Measurements from ENCODE around the gene FLRT1. TPM values are rescaled to one million over a fixed set of nuclear protein-coding genes. Genes with fewer than 3 reads are reported as not detected.
"Not testable (repeated sequence)": the region's sequence is repeated elsewhere in the genome, so short reads cannot be mapped to it uniquely, and the experiment has no call there.

The FLRT1 gene
- total RNA-seq, 1 experiment from 2014 or later, result 0.39 TPM

GRCh38 chr11:64044730-64045393 is 9.1 kb downstream of the FLRT1 start:
- no peak for TF ChIP-seq CTCF (IDR thresholded peaks at IDR 0.05; ENCODE audit: insufficient read depth in 1 of 2, low read depth in 1 of 2, low read length in 1 of 2, severe bottlenecking in 1 of 2, unreplicated experiment in 1 of 2)
- H3K36me3 Mint-ChIP-seq (ENCODE audit: insufficient read depth, unreplicated experiment), result no peaks in the 10 kb centered on the region
- H3K9me3 Mint-ChIP-seq (ENCODE audit: unreplicated experiment), result no peaks in the 10 kb centered on the region
- Histone ChIP-seq H3K4me3 (ENCODE audit: low read depth, low read length) (no peak overlapping the region), H3K36me3 (ENCODE audit: control insufficient read depth, insufficient read depth, low read length) (no peaks in the 10 kb centered on the region; the same call in 1 of the 2 replicates), H3K9me3 (no peaks in the 10 kb centered on the region), H3K4me1 (peaks cover 13% of the 10 kb centered on the region), H3K27me3 (replicated peaks; ENCODE audit: control insufficient read depth, insufficient read depth, low read length) (no peaks in the 10 kb centered on the region)
- ChIA-PET POLR2A (interaction anchor here (0.6 to 0.7 kb wide), 2 partner anchors 87 to 183 kb away, joined by 5 to 6 read pairs; no protein-coding TSS in a partner anchor), CTCF (interaction anchor here (0.7 kb wide), 1 partner anchor 47 kb away, joined by 3 read pairs; no protein-coding TSS in a partner anchor)
- no peaks in the 10 kb centered on the region for H3K27me3 Mint-ChIP-seq (ENCODE audit: insufficient read depth, unreplicated experiment)
- BruUV-seq (replicated peaks), result no TSS peak
- H3K27ac Mint-ChIP-seq (ENCODE audit: unreplicated experiment), result no peak overlapping the region
- intact Hi-C loops (cut with micrococcal nuclease; ENCODE audit: unreplicated experiment), result no loop called here
- H3K4me1 Mint-ChIP-seq (ENCODE audit: low read depth, unreplicated experiment), result peaks cover 7% of the 10 kb centered on the region
- DNase-seq, result no peak
- H3K4me3 Mint-ChIP-seq (ENCODE audit: unreplicated experiment), result no peak overlapping the region

- H3K9me3 Mint-ChIP-seq (ENCODE audit: unreplicated experiment), result no peaks in the 10 kb centered on the region
Observed at GRCh38 chr11:64045700-64046099, 10.0 kb downstream of the FLRT1 start.

GRCh38 chr11:64047373-64047772 is 11.6 kb downstream of the FLRT1 start:
- H3K36me3 Mint-ChIP-seq (ENCODE audit: insufficient read depth, unreplicated experiment); H3K4me1 ChIP-seq; CTCF ChIA-PET: not testable (repeated sequence)

More at GRCh38 chr11:64045700-64046099, 10.0 kb downstream of the FLRT1 start:
- Histone ChIP-seq H3K9me3 (no peaks in the 10 kb centered on the region), H3K27me3 (replicated peaks; ENCODE audit: control insufficient read depth, insufficient read depth, low read length) (no peaks in the 10 kb centered on the region), H3K4me3 (ENCODE audit: low read depth, low read length) (no peak overlapping the region), H3K4me1 (peaks cover 13% of the 10 kb centered on the region), H3K36me3 (ENCODE audit: control insufficient read depth, insufficient read depth, low read length) (no peaks in the 10 kb centered on the region; the same call in 1 of the 2 replicates)
- Mint-ChIP-seq H3K27me3 (ENCODE audit: insufficient read depth, unreplicated experiment) (no peaks in the 10 kb centered on the region), H3K4me3 (ENCODE audit: unreplicated experiment) (no peak overlapping the region), H3K27ac (ENCODE audit: unreplicated experiment) (no peak overlapping the region), H3K4me1 (ENCODE audit: low read depth, unreplicated experiment) (peaks cover 7% of the 10 kb centered on the region), H3K36me3 (ENCODE audit: insufficient read depth, unreplicated experiment) (no peaks in the 10 kb centered on the region)
- intact Hi-C loops (cut with micrococcal nuclease; ENCODE audit: unreplicated experiment), result no loop called here
- BruUV-seq (replicated peaks), result no TSS peak
- POLR2A ChIA-PET, result no interaction called here
- CTCF ChIA-PET, result no interaction called here
- TF ChIP-seq CTCF (IDR thresholded peaks at IDR 0.05; ENCODE audit: insufficient read depth in 1 of 2, low read depth in 1 of 2, low read length in 1 of 2, severe bottlenecking in 1 of 2, unreplicated experiment in 1 of 2), result no peak
- DNase-seq, result no peak

More at GRCh38 chr11:64047373-64047772, 11.6 kb downstream of the FLRT1 start:
- intact Hi-C loops (cut with micrococcal nuclease; ENCODE audit: unreplicated experiment); BruUV-seq (replicated peaks); H3K9me3 ChIP-seq; H3K36me3 ChIP-seq (ENCODE audit: control insufficient read depth, insufficient read depth, low read length); H3K4me3 ChIP-seq (ENCODE audit: low read depth, low read length); H3K27me3 Mint-ChIP-seq (ENCODE audit: insufficient read depth, unreplicated experiment); DNase-seq; POLR2A ChIA-PET; H3K4me3 Mint-ChIP-seq (ENCODE audit: unreplicated experiment); H3K27ac Mint-ChIP-seq (ENCODE audit: unreplicated experiment); H3K9me3 Mint-ChIP-seq (ENCODE audit: unreplicated experiment); H3K27me3 ChIP-seq (replicated peaks; ENCODE audit: control insufficient read depth, insufficient read depth, low read length); H3K4me1 Mint-ChIP-seq (ENCODE audit: low read depth, unreplicated experiment): not testable (repeated sequence)
